HEK293 (cell line): Measurements from ENCODE around the gene EEF2.

Experiments used
- GLIS1 ChIP-seq: fragments of 450-650 bp; formaldehyde crosslinking; IDR thresholded peaks from 2 replicates; pipeline ENCODE4 v1.5.1; 2016; ENCODE audit warnings: missing biosample characterization, missing genetic modification characterization
- KLF8 ChIP-seq: fragments of 450-650 bp; formaldehyde crosslinking; IDR thresholded peaks from 2 replicates; pipeline ENCODE4 v1.5.1; 2016; ENCODE audit warnings: missing biosample characterization, missing genetic modification characterization
- OSR2 ChIP-seq: fragments of 450-650 bp; formaldehyde crosslinking; IDR thresholded peaks from 2 replicates; pipeline ENCODE4 v1.5.1; 2016; ENCODE audit warnings: missing biosample characterization, missing genetic modification characterization
- SCRT2 ChIP-seq: fragments of 450-650 bp; formaldehyde crosslinking; IDR thresholded peaks from 2 replicates; pipeline ENCODE4 v1.5.1; 2016; ENCODE audit warnings: missing biosample characterization, missing genetic modification characterization
- SP3 ChIP-seq: fragments of 450-650 bp; formaldehyde crosslinking; IDR thresholded peaks from 2 replicates; pipeline ENCODE4 v1.5.1; 2016; ENCODE audit warnings: missing biosample characterization, missing genetic modification characterization
- SP7 ChIP-seq: fragments of 450-650 bp; formaldehyde crosslinking; IDR thresholded peaks from 2 replicates; pipeline ENCODE4 v1.5.1; 2016; ENCODE audit warnings: missing biosample characterization, missing genetic modification characterization
- TCF7L2 ChIP-seq: IDR thresholded peaks from 2 replicates; pipeline ENCODE4 v1.6.1; 2011; ENCODE audit warnings: low read depth, mild to moderate bottlenecking, inconsistent platforms, low read length, moderate library complexity, borderline replicate concordance
- TRIM28 ChIP-seq: IDR thresholded peaks from 2 replicates; pipeline ENCODE4 v1.6.1; 2011; ENCODE audit warnings: low read length, control low read depth, borderline replicate concordance
- YY1 ChIP-seq: fragments of 450-650 bp; formaldehyde crosslinking; IDR thresholded peaks from 2 replicates; pipeline ENCODE4 v1.5.1; 2018; ENCODE audit warnings: missing biosample characterization, missing genetic modification characterization
- ZBTB17 ChIP-seq: fragments of 450-650 bp; formaldehyde crosslinking; IDR thresholded peaks from 2 replicates; pipeline ENCODE4 v1.5.1; 2016; ENCODE audit warnings: missing biosample characterization, missing genetic modification characterization
- ZBTB21 ChIP-seq: fragments of 450-650 bp; formaldehyde crosslinking; IDR thresholded peaks from 2 replicates; pipeline ENCODE4 v1.5.1; 2017; ENCODE audit warnings: missing biosample characterization, missing genetic modification characterization
- ZFP37 ChIP-seq: fragments of 450-650 bp; formaldehyde crosslinking; IDR thresholded peaks from 2 replicates; pipeline ENCODE4 v1.5.1; 2016; ENCODE audit warnings: missing biosample characterization, missing genetic modification characterization
- ZFP69B ChIP-seq: fragments of 450-650 bp; formaldehyde crosslinking; IDR thresholded peaks from 2 replicates; pipeline ENCODE4 v1.5.1; 2016; ENCODE audit warnings: missing biosample characterization, missing genetic modification characterization
- ZNF214 ChIP-seq: fragments of 450-650 bp; formaldehyde crosslinking; IDR thresholded peaks from 2 replicates; pipeline ENCODE4 v1.5.1; 2017; ENCODE audit warnings: missing biosample characterization, mild to moderate bottlenecking, missing genetic modification characterization, borderline replicate concordance
- ZNF248 ChIP-seq: fragments of 450-650 bp; formaldehyde crosslinking; IDR thresholded peaks from 2 replicates; pipeline ENCODE4 v1.5.1; 2017; ENCODE audit warnings: missing biosample characterization, missing genetic modification characterization
- ZNF324 ChIP-seq: fragments of 450-650 bp; formaldehyde crosslinking; IDR thresholded peaks from 2 replicates; pipeline ENCODE4 v1.5.1; 2016; ENCODE audit warnings: missing biosample characterization, missing genetic modification characterization
- ZNF366 ChIP-seq: fragments of 450-650 bp; formaldehyde crosslinking; conservative IDR thresholded peaks from 2 replicates; pipeline ENCODE4 v1.5.1; 2016; ENCODE audit warnings: missing biosample characterization, missing genetic modification characterization
- ZNF37A ChIP-seq: fragments of 450-650 bp; IDR thresholded peaks from 2 replicates; pipeline ENCODE4 v1.5.1; 2018; ENCODE audit warnings: missing biosample characterization, missing genetic modification characterization
- ZNF404 ChIP-seq: fragments of 450-650 bp; formaldehyde crosslinking; IDR thresholded peaks from 2 replicates; pipeline ENCODE4 v1.5.1; 2017; ENCODE audit warnings: missing biosample characterization, missing genetic modification characterization
- ZNF473 ChIP-seq: fragments of 450-650 bp; formaldehyde crosslinking; IDR thresholded peaks from 2 replicates; pipeline ENCODE4 v1.5.1; 2017; ENCODE audit warnings: missing biosample characterization, missing genetic modification characterization
- ZNF555 ChIP-seq: fragments of 450-650 bp; formaldehyde crosslinking; conservative IDR thresholded peaks from 2 replicates; pipeline ENCODE4 v1.5.1; 2017; ENCODE audit warnings: missing biosample characterization, mild to moderate bottlenecking, missing genetic modification characterization, inconsistent platforms
- ZNF558 ChIP-seq: fragments of 450-650 bp; formaldehyde crosslinking; IDR thresholded peaks from 2 replicates; pipeline ENCODE4 v1.5.1; 2016; ENCODE audit warnings: missing biosample characterization, missing genetic modification characterization
- ZNF561 ChIP-seq: fragments of 450-650 bp; IDR thresholded peaks from 2 replicates; pipeline ENCODE4 v1.5.1; 2018; ENCODE audit warnings: missing biosample characterization, missing genetic modification characterization, borderline replicate concordance
- ZNF654 ChIP-seq: fragments of 450-650 bp; formaldehyde crosslinking; IDR thresholded peaks from 2 replicates; pipeline ENCODE4 v1.5.1; 2016; ENCODE audit warnings: low read depth, missing biosample characterization, missing genetic modification characterization
- ZNF792 ChIP-seq: fragments of 450-650 bp; formaldehyde crosslinking; IDR thresholded peaks from 2 replicates; pipeline ENCODE4 v1.5.1; 2016; ENCODE audit warnings: missing biosample characterization, missing genetic modification characterization
- ZSCAN23 ChIP-seq: fragments of 450-650 bp; formaldehyde crosslinking; IDR thresholded peaks from 2 replicates; pipeline ENCODE4 v1.5.1; 2016; ENCODE audit warnings: missing biosample characterization, missing genetic modification characterization
- TF ChIP-seq, protein P1 (sequence below): fragments of 450-650 bp; formaldehyde crosslinking; IDR thresholded peaks from 2 replicates; pipeline ENCODE4 v1.5.1; 2016; ENCODE audit warnings: missing biosample characterization, missing genetic modification characterization
- TF ChIP-seq, protein P2 (sequence below): fragments of 450-650 bp; formaldehyde crosslinking; IDR thresholded peaks from 2 replicates; pipeline ENCODE4 v1.5.1; 2016; ENCODE audit warnings: missing biosample characterization, missing genetic modification characterization
- TF ChIP-seq, protein P3 (sequence below): fragments of 450-650 bp; formaldehyde crosslinking; IDR thresholded peaks from 2 replicates; pipeline ENCODE4 v1.5.1; 2016; ENCODE audit warnings: missing biosample characterization, missing genetic modification characterization
- TF ChIP-seq, protein P4 (sequence below): fragments of 450-650 bp; formaldehyde crosslinking; IDR thresholded peaks from 2 replicates; pipeline ENCODE4 v1.5.1; 2017; ENCODE audit warnings: missing biosample characterization, missing genetic modification characterization
- TF ChIP-seq, protein P5 (sequence below): fragments of 450-650 bp; IDR thresholded peaks from 2 replicates; pipeline ENCODE4 v1.5.1; 2018; ENCODE audit warnings: missing biosample characterization, mild to moderate bottlenecking, missing genetic modification characterization

The EEF2 gene

DNA sequence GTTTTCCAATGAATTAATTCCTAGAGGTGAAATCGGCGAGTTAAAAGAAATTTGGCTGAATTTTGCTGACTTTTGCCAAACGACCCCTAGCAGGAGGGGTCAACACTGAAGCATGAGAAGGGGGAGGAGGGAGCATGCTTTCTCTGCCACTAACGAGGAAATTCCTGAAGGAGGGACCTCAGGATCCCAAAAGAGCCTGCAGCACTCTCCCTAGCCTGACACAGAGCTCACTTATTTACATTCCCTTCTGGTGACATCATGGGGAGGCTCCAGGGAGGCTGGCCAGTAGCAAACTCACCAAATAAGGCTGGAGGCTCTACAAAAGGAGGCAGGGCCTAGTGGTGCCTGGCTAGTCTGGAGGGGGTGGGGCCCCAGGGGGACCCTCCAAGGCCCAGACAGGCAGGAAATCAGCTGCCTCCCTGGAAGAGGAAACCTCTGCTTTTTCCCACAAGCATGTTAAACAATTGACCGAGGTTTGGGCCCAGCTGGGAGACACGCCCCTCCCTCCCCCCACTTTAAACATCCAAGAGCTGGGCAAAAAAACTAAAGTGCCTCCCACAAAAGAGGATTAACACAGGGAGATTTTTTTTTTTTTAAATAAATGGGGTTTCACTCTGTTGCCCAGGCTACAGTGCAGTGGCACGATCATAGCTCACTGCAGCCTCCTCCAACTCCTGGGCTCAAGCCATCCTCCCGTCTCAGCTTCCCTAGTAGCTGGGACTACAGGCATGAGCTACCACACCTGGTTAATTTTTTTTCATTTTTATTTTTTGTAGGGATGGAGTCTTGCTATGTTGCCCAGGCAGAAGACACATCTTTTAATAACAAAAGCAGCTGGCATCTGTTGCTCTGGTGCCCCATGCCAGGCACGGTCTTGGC, 16.5 kb downstream of the EEF2 start (continued):
- TF ChIP-seq ZNF561 (tag by site-specific recombination) (peak; percentile 80; the same call in 1 of the 2 replicates), ZNF214 (tag by site-specific recombination) (no peak), YY1 (tag by site-specific recombination) (no peak), ZNF473 (tag by site-specific recombination) (no peak), ZNF404 (no peak), ZFP37 (peak; percentile 39; the same call in 1 of the 2 replicates), ZBTB17 (tag by site-specific recombination) (peak; percentile 81), TCF7L2 (no peak), OSR2 (tag by site-specific recombination) (peak; percentile 43; the same call in 1 of the 2 replicates), ZFP69B (tag by site-specific recombination) (peak; percentile 70), ZNF654 (peak; percentile 3; the same call in 1 of the 2 replicates), ZNF324 (tag by site-specific recombination) (peak; percentile 66; the same call in 1 of the 2 replicates), ZNF558 (tag by site-specific recombination) (0 out of 2 replicates have a peak, but pooled peaks have one; percentile 9), ZSCAN23 (no peak), KLF8 (tag by site-specific recombination) (peak; percentile 79), ZNF366 (tag by site-specific recombination) (peak; percentile 94), ZNF555 (tag by site-specific recombination) (no peak), TRIM28 (peak; percentile 78), GLIS1 (tag by site-specific recombination) (peak; percentile 93), SP7 (tag by site-specific recombination) (peak; percentile 88), ZNF248 (tag by site-specific recombination) (no peak), ZNF37A (tag by site-specific recombination) (no peak), ZBTB21 (peak; percentile 72), ZNF792 (tag by site-specific recombination) (no peak), SCRT2 (tag by site-specific recombination) (no peak; the same call in 1 of the 2 replicates), SP3 (peak; percentile 81)
- TF ChIP-seq, protein P1, sequence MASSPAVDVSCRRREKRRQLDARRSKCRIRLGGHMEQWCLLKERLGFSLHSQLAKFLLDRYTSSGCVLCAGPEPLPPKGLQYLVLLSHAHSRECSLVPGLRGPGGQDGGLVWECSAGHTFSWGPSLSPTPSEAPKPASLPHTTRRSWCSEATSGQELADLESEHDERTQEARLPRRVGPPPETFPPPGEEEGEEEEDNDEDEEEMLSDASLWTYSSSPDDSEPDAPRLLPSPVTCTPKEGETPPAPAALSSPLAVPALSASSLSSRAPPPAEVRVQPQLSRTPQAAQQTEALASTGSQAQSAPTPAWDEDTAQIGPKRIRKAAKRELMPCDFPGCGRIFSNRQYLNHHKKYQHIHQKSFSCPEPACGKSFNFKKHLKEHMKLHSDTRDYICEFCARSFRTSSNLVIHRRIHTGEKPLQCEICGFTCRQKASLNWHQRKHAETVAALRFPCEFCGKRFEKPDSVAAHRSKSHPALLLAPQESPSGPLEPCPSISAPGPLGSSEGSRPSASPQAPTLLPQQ (tag by site-specific recombination), result peak; percentile 82
- TF ChIP-seq, protein P2, sequence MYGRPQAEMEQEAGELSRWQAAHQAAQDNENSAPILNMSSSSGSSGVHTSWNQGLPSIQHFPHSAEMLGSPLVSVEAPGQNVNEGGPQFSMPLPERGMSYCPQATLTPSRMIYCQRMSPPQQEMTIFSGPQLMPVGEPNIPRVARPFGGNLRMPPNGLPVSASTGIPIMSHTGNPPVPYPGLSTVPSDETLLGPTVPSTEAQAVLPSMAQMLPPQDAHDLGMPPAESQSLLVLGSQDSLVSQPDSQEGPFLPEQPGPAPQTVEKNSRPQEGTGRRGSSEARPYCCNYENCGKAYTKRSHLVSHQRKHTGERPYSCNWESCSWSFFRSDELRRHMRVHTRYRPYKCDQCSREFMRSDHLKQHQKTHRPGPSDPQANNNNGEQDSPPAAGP (tag by site-specific recombination), result peak; percentile 74
- TF ChIP-seq, protein P3, sequence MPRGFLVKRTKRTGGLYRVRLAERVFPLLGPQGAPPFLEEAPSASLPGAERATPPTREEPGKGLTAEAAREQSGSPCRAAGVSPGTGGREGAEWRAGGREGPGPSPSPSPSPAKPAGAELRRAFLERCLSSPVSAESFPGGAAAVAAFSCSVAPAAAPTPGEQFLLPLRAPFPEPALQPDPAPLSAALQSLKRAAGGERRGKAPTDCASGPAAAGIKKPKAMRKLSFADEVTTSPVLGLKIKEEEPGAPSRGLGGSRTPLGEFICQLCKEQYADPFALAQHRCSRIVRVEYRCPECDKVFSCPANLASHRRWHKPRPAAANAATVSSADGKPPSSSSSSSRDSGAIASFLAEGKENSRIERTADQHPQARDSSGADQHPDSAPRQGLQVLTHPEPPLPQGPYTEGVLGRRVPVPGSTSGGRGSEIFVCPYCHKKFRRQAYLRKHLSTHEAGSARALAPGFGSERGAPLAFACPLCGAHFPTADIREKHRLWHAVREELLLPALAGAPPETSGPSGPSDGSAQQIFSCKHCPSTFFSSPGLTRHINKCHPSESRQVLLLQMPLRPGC (tag by site-specific recombination), result peak; percentile 83
- TF ChIP-seq, protein P4, sequence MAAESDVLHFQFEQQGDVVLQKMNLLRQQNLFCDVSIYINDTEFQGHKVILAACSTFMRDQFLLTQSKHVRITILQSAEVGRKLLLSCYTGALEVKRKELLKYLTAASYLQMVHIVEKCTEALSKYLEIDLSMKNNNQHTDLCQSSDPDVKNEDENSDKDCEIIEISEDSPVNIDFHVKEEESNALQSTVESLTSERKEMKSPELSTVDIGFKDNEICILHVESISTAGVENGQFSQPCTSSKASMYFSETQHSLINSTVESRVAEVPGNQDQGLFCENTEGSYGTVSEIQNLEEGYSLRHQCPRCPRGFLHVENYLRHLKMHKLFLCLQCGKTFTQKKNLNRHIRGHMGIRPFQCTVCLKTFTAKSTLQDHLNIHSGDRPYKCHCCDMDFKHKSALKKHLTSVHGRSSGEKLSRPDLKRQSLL (tag by site-specific recombination), result peak; percentile 77
- TF ChIP-seq, protein P5, sequence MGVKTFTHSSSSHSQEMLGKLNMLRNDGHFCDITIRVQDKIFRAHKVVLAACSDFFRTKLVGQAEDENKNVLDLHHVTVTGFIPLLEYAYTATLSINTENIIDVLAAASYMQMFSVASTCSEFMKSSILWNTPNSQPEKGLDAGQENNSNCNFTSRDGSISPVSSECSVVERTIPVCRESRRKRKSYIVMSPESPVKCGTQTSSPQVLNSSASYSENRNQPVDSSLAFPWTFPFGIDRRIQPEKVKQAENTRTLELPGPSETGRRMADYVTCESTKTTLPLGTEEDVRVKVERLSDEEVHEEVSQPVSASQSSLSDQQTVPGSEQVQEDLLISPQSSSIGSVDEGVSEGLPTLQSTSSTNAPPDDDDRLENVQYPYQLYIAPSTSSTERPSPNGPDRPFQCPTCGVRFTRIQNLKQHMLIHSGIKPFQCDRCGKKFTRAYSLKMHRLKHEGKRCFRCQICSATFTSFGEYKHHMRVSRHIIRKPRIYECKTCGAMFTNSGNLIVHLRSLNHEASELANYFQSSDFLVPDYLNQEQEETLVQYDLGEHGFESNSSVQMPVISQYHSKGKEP (tag by site-specific recombination), result peak; percentile 44; the same call in 1 of the 2 replicates
